Measurements from ENCODE around the gene SHISA8.

DNA sequence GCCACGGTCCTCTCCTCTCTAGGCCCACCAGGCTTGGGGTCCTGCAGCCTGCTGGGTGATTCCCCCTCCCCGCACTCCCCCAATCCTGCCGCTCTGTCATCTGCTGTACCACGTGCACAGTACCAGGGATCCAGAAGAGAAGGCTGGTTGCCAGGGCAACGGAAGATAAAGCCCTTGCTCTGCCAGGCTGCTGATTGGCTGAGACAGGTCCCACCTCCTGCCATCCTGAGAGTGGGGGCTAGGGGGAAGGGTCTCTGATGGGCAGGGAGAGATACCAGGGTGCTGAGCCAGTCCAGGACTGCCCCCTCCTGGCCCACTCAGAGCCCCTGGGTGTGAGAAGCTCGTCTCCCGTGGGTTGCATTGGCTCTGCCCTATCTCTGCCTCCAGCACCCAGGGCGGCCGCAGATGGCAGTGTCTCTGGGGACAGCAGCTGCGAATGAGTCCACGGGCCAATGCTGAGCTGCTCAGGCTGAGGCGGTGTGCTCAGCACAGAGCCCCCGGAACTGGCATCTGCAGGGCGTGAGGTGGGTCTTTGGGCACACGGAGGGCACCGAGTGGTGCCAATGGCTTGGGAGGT lies 37.1 kb upstream of the SHISA8 start, which contains the start of gene SMIM45:
- no peak for TF ChIP-seq POLR2AphosphoS5 (IDR thresholded peaks at IDR 0.05)
- TF ChIP-seq EP300 (IDR thresholded peaks at IDR 0.05), result no peak
- TF ChIP-seq, protein P1, sequence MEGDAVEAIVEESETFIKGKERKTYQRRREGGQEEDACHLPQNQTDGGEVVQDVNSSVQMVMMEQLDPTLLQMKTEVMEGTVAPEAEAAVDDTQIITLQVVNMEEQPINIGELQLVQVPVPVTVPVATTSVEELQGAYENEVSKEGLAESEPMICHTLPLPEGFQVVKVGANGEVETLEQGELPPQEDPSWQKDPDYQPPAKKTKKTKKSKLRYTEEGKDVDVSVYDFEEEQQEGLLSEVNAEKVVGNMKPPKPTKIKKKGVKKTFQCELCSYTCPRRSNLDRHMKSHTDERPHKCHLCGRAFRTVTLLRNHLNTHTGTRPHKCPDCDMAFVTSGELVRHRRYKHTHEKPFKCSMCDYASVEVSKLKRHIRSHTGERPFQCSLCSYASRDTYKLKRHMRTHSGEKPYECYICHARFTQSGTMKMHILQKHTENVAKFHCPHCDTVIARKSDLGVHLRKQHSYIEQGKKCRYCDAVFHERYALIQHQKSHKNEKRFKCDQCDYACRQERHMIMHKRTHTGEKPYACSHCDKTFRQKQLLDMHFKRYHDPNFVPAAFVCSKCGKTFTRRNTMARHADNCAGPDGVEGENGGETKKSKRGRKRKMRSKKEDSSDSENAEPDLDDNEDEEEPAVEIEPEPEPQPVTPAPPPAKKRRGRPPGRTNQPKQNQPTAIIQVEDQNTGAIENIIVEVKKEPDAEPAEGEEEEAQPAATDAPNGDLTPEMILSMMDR (IDR thresholded peaks at IDR 0.05), result no peak

All from upper lobe of left lung (tissue), 4 donors.